Heart left ventricle (tissue), 16 donors: ENCODE results near the gene WDR33. TPM values are rescaled to one million over a fixed set of nuclear protein-coding genes. Genes with fewer than 3 reads are reported as not detected.
A peak's percentile ranks its signal among the peaks of the same experiment; 100 is the strongest.

Source experiments
- ATAC-seq, 4 donors: fragments of 200-7000 bp; cut with Tn5 transposase; one replicate each; pipeline ENCODE4 v1.9.1; 2020 to 2022; ENCODE audit warnings: moderate library complexity in 4 of 4, mild to moderate bottlenecking in 3 of 4, moderate number of reproducible peaks in 1 of 4
- DNase-seq, 5 donors: peaks; one replicate each; pipeline ENCODE4 v3.0.0-alpha.2; 2020
- H3K27ac ChIP-seq, 12 donors: fragments of 200-600 bp; sonication (generic) in 4 of 12; one replicate each; pipeline versions ENCODE4 v1.5.0 to v1.8.0; 2016 to 2022; ENCODE audit warnings: mild to moderate bottlenecking in 2 of 12
- H3K27me3 ChIP-seq, 9 donors: fragments of 200-600 bp; sonication (generic) in 2 of 9; one replicate each; pipeline versions ENCODE4 v1.5.1 to v1.8.0; 2016 to 2022; ENCODE audit warnings: mild to moderate bottlenecking in 3 of 9
- H3K36me3 ChIP-seq, 9 donors: fragments of 200-600 bp; sonication (generic) in 2 of 9; one replicate each; pipeline versions ENCODE4 v1.5.0 to v1.8.0; 2018 to 2022; ENCODE audit warnings: mild to moderate bottlenecking in 2 of 9
- H3K4me1 ChIP-seq, 12 donors: fragments of 200-600 bp; sonication (generic) in 4 of 12; one replicate each; pipeline versions ENCODE4 v1.5.0 to v1.8.0; 2016 to 2022; ENCODE audit warnings: mild to moderate bottlenecking in 3 of 12
- H3K4me3 ChIP-seq, 12 donors: fragments of 200-600 bp; sonication (generic) in 4 of 12; one replicate each; pipeline versions ENCODE4 v1.5.0 to v1.8.0; 2017 to 2022; ENCODE audit warnings: mild to moderate bottlenecking in 9 of 12, moderate library complexity in 4 of 12
- H3K9me3 ChIP-seq, 12 donors: fragments of 200-600 bp; sonication (generic) in 4 of 12; one replicate each; pipeline versions ENCODE4 v1.5.0 to v1.8.0; 2016 to 2022; ENCODE audit warnings: mild to moderate bottlenecking in 1 of 12
- CTCF ChIP-seq, 12 donors: fragments of 200-600 bp; sonication (generic) in 4 of 12; IDR thresholded peaks; one replicate each; pipeline versions ENCODE4 v1.5.0 to v1.8.0; 2018 to 2022; ENCODE audit warnings: antibody characterized with exemption in 12 of 12, mild to moderate bottlenecking in 5 of 12
- POLR2A ChIP-seq, 2 donors: fragments of 450-650 bp; IDR thresholded peaks; one replicate each; pipeline ENCODE4 v1.6.1; 2017; ENCODE audit warnings: antibody characterized with exemption in 2 of 2, mild to moderate bottlenecking in 2 of 2, moderate library complexity in 2 of 2
- WGBS, 4 donors: extraction: QIAGEN DNeasy Blood & Tissue Kit in 2 of 4; methylation state at CpG; one replicate each; pipeline versions ENCODE4 v1.1.5 to v1.1.7; 2013 to 2018; 5-methylcytosine and 5-hydroxymethylcytosine counted together
- intact Hi-C, 10 donors: fragments of 100-400 bp; cut with DNase I; formaldehyde crosslinking; loops; one replicate each; pipeline versions ENCODE4 v1.11.1 to v1.14.2; 2022
- polyA plus RNA-seq, 2 donors: library from polyadenylated mRNA; stranded (reverse); fragments of 200-250 nt; gene quantifications; one replicate each; pipeline ENCODE4 v1.2.3, GENCODE V29; 2013
- total RNA-seq, 9 donors: library from RNA; depleted of rRNA in 2 of 9; stranded (reverse); fragments of >200 nt in 2 of 9; fragmentation: NEBNext Ultra II Directional in 3 of 9; extraction: Animal tissue kit (Norgen Biotek cat#: 25700) in 3 of 9; gene quantifications; one replicate each; pipeline versions ENCODE4 v1.1.0 to v1.2.4, GENCODE V29; 2016 to 2023
- donor health status: ischemic (EF 13 %, LVEDD 7.1; RV severe dilation, severe dysfunction).
- donor health status: healthy with polysubstance abuse.
- donor health status: DM: no; HTN: yes; CAD: no.
- donor health status: DM: no; HTN: no; CAD: no.
- donor health status: ischemic (EF 25% LVEDD 6.9; RV normal size, moderate dysfunction).
- donor health status: ischemic (EF 25% LVEDD 5.7; RV mildly dilated, moderate dysfunction).
- donor health status: healthy.
- donor health status: DM: yes; HTN: yes; CAD: no.
- donor health status: ischemic (EF 35%, LVEDD 5.7; RV mildly dilated, moderate dysfunction).
- donor health status: nonischemic (EF 11% LVEDD 7.7; RV severe dilation, severe dysfunction).
- donor health status: DM: yes; HTN: yes; CAD: no.
- donor health status: PGD.
- donor health status: ischemic (EF 29% LVEDD 5.4; RV normal size, mild dysfunction).
- donor health status: nonischemic (EF 23%, LVEDD 6.1; RV moderate dilation, normal function).

The WDR33 gene
- total and polyA plus RNA-seq, 11 donors, result 15.4 to 49.9 (median 41.1) TPM

DNA sequence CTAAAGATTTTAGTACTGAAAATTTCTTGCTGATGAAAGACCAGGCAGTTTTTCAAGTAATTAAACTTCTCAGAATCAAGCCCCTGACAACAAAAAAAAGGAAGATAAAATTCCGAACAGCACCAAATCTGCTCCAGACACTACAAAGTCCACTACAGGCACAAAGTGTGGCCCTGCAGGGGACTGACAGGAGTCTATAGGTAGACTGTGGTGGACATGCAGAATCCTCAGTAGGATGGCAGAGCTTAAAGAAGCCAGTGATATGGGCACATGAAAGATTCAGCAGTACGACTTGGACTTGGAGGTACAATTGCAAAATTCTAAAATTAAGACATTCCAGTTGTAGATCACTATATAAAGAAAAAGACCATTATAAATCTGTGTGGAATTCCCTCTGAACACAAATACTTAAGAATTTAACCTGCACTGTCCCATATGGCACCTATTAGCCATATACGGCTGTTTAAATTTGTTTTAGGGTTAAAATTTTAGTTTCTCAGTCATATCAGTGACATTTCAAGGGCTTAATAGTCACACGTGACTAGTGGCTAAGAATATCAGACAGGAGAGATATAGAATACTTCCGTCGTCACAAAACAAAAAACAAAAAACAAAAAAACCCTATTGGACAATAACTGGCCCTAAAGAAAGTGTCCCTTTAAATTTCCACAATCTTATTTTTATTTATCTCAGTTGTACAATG is 77.7 kb downstream of the WDR33 start:
- Histone ChIP-seq H3K9me3 (no peaks in the 10 kb centered on the region), H3K4me3 (peak overlapping the region in 9 of 12 donors; percentile 28 to 54 (median 37)), H3K36me3 (peaks cover 0 to 15% (median 0%) of the 10 kb centered on the region in 9 donors), H3K27ac (peak overlapping the region; percentile 46 to 89 (median 76)), H3K4me1 (peaks cover 0 to 25% (median 12%) of the 10 kb centered on the region in 12 donors), H3K27me3 (no peaks in the 10 kb centered on the region)
- no peak for DNase-seq
- intact Hi-C loops, result no loop called here
- ATAC-seq, result peak; percentile 27 to 58 (median 40)
- 39 to 54% (median 46%) methylated on average over 6 of the region's 6 CpGs for WGBS, 4 donors
- no peak for TF ChIP-seq CTCF (IDR thresholded peaks at IDR 0.05)
- no peak for TF ChIP-seq POLR2A (IDR thresholded peaks at IDR 0.05)

DNA sequence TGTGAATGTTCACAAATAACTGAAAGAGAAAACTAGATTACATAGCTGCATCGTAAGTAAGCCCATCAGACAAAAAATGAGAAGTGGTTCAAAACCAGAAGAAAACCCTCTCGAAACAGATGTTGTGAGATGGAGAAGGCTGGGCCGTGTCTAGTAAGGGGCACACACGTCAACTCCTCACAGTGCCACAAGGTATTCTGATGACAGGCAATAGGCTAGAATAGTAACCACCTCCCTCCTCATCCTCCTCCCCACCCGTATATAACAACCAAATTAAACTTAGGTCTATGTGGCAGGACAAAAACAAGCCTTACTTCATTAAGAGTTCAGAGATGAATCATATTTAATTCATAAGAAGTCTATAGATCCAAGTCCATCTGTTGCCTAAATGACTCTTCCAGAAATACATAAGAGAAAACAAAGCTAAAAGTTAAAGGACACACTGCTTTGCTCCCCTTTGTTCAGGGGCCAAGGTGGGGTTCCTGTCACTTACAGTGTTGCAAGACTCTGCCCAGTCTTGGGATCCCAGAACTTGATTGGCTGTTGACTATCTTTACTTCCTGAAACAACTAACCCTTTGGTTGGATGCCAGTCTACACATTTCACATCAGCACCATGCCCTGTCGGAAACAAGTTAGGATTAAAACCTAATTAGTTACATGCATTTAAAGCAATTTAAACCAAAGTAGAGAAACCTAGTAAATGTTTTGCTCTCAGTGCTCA is 84.7 kb downstream of the WDR33 start:
- intact Hi-C loops, result no loop called here
- Histone ChIP-seq H3K4me1 (peaks cover 0 to 38% (median 9%) of the 10 kb centered on the region in 12 donors), H3K36me3 (peaks cover 0 to 33% (median 24%) of the 10 kb centered on the region in 9 donors), H3K4me3 (no peak overlapping the region), H3K27ac (peak overlapping the region in 5 of 12 donors; percentile 3 to 61 (median 18)), H3K9me3 (no peaks in the 10 kb centered on the region), H3K27me3 (no peaks in the 10 kb centered on the region)
- no peak for TF ChIP-seq POLR2A (IDR thresholded peaks at IDR 0.05)
- no peak for TF ChIP-seq CTCF (IDR thresholded peaks at IDR 0.05)
- 50 to 63% (median 58%) methylated on average over 6 of the region's 6 CpGs for WGBS, 4 donors
- ATAC-seq, result peak; percentile 23 to 65 (median 54)
- no peak for DNase-seq

GRCh38 chr2:127722807-127723206 is 88.2 kb downstream of the WDR33 start:
- DNase-seq (no peak), ATAC-seq (peak in 3 of 4 donors; percentile 71 to 75 (median 73))
- Histone ChIP-seq H3K4me1 (peaks cover 0 to 38% (median 10%) of the 10 kb centered on the region in 12 donors), H3K27ac (peak overlapping the region; percentile 32 to 78 (median 65)), H3K36me3 (peaks cover 0 to 68% (median 58%) of the 10 kb centered on the region in 9 donors), H3K4me3 (no peak overlapping the region), H3K9me3 (no peaks in the 10 kb centered on the region), H3K27me3 (no peaks in the 10 kb centered on the region)
- intact Hi-C loops, result no loop called here
- 51 to 55% (median 53%) methylated on average over 3 of the region's 3 CpGs for WGBS, 4 donors
- TF ChIP-seq CTCF (IDR thresholded peaks at IDR 0.05) (no peak), POLR2A (IDR thresholded peaks at IDR 0.05) (no peak)

DNA sequence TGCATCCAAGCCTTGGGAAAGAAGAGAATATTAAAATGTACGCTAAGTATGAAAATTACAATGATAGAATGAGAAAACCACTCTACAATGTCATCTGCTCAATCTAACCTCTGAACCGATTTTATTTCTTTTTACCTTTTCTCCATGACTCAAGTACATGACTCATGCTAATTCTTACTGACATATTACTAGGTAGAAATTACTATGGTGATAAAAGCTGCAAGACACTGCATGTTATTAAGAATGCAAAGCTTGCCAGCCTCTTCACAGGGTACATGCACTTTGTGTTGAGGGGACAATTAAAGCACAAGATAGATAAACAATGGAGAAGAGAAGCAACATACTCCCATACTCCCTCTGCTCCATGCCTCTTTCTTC is 89.0 kb downstream of the WDR33 start:
- no peak for TF ChIP-seq CTCF (IDR thresholded peaks at IDR 0.05)
- no peak for TF ChIP-seq POLR2A (IDR thresholded peaks at IDR 0.05)
- Histone ChIP-seq H3K4me1 (peaks cover 0 to 36% (median 9%) of the 10 kb centered on the region in 12 donors), H3K27ac (peak overlapping the region in 11 of 12 donors; percentile 15 to 78 (median 65)), H3K9me3 (no peaks in the 10 kb centered on the region), H3K27me3 (no peaks in the 10 kb centered on the region), H3K4me3 (no peak overlapping the region), H3K36me3 (peaks cover 0 to 73% (median 59%) of the 10 kb centered on the region in 9 donors)
- intact Hi-C loops, result no loop called here
- DNase-seq (no peak), ATAC-seq (peak in 1 of 4 donors; percentile 22)
- WGBS, 4 donors, result 91 to 97% (median 92%) methylated on average over 2 of the region's 2 CpGs
